Endothelial cell of umbilical vein (primary cell): ENCODE data around the gene DKKL1.

Source experiments
- CTCF ChIP-seq, 2 donors: IDR thresholded peaks; 1 replicate in 1 of 2; 2 replicates in 1 of 2; pipeline ENCODE4 v1.5.1; 2011; ENCODE audit warnings: low read length in 2 of 2, mild to moderate bottlenecking in 2 of 2, moderate library complexity in 2 of 2, control low read depth in 1 of 2, inconsistent platforms in 1 of 2, low read depth in 1 of 2; ENCODE audit not compliant: insufficient read depth in 1 of 2; ENCODE audit errors: extremely low read depth in 1 of 2
- EZH2 ChIP-seq: IDR thresholded peaks from 2 replicates; pipeline ENCODE4 v1.6.1; 2012; ENCODE audit warnings: borderline replicate concordance, low read depth, mild to moderate bottlenecking, moderate library complexity, low read length, inconsistent platforms; ENCODE audit not compliant: severe bottlenecking
- MAX ChIP-seq: IDR thresholded peaks from 2 replicates; pipeline ENCODE4 v1.6.1; 2011; ENCODE audit not compliant: insufficient read depth, insufficient read length
- MYC ChIP-seq: IDR thresholded peaks from one replicate; pipeline ENCODE4 v1.6.1; 2011; ENCODE audit warnings: mild to moderate bottlenecking, low read depth, low read length
- POLR2A ChIP-seq: IDR thresholded peaks from 2 replicates; pipeline ENCODE4 v1.6.1; 2012; ENCODE audit warnings: low read depth, mild to moderate bottlenecking, control low read depth, low read length
- POLR2AphosphoS5 ChIP-seq: IDR thresholded peaks from 2 replicates; pipeline ENCODE4 v1.6.1; 2012; ENCODE audit warnings: low read depth, mild to moderate bottlenecking, control low read depth, low read length, moderate library complexity; ENCODE audit not compliant: insufficient read depth

- TF ChIP-seq CTCF (IDR thresholded peaks at IDR 0.05; ENCODE audit: extremely low read depth in 1 of 2, insufficient read depth in 1 of 2, low read depth in 1 of 2, low read length in 2 of 2) (no peak), POLR2A (no peak), MAX (no peak), MYC (no peak), EZH2 (no peak), POLR2AphosphoS5 (no peak)
Measured at GRCh38 chr19:49417088-49417487, 53.4 kb downstream of the DKKL1 start.
